Endothelial cell of umbilical vein (primary cell): ENCODE measurements around the gene GNB5. TPM values are rescaled to one million over a fixed set of nuclear protein-coding genes. Genes with fewer than 3 reads are reported as not detected.

Experiments used
- BruUV-seq: library from RNA; stranded (reverse); fragments of 400-500 nt; replicated peaks from 2 replicates; lab custom pipeline; 2021; lab: Mats Ljungman, UMichigan
- CTCF ChIA-PET: fragments of 300-600, 350-600 bp; sonication (Branson Sonifier 250); formaldehyde crosslinking; loops from one replicate; lab custom pipeline; 2021; ENCODE audit warnings: antibody characterized with exemption, inconsistent platforms; lab: Charles Lee
- POLR2A ChIA-PET: fragments of 300-600, 350-600 bp; sonication (Branson Sonifier 250); formaldehyde crosslinking; loops from one replicate; lab custom pipeline; 2021; ENCODE audit warnings: antibody characterized with exemption, inconsistent platforms; lab: Charles Lee
- DNase-seq: peaks from one replicate; pipeline ENCODE4 v3.0.0-alpha.2; 2011; ENCODE audit warnings: low read depth, low spot score
- FAIRE-seq: peaks from 2 replicates; lab custom pipeline; 2011; peaks lifted over from hg19 to GRCh38; lab: Jason Lieb, UNC
- H2AFZ ChIP-seq: 2 replicates; pipeline ENCODE4 v1.6.0; 2012; ENCODE audit warnings: low read depth, low read length, control low read depth, inconsistent platforms
- H3K27ac ChIP-seq: 2 replicates; pipeline ENCODE4 v1.5.1; 2011; ENCODE audit warnings: low read depth, mild to moderate bottlenecking, control low read depth, low read length, moderate library complexity; ENCODE audit not compliant: insufficient read depth
- H3K27me3 ChIP-seq, 2 experiments: 2 replicates each; pipeline versions ENCODE4 v1.6.0 to v1.6.1; 2011; ENCODE audit warnings: low read length in 2 of 2, mixed read lengths in 1 of 2; ENCODE audit not compliant: control insufficient read depth in 2 of 2, insufficient read depth in 2 of 2
- H3K36me3 ChIP-seq, 2 experiments: 2 replicates in 1 of 2; 3 replicates in 1 of 2; pipeline ENCODE4 v1.5.1; 2011; ENCODE audit warnings: low read length in 2 of 2, mild to moderate bottlenecking in 1 of 2, moderate library complexity in 1 of 2; ENCODE audit not compliant: control insufficient read depth in 2 of 2, insufficient read depth in 2 of 2; ENCODE audit errors: extremely low read depth in 1 of 2
- H3K4me1 ChIP-seq: 3 replicates; pipeline ENCODE4 v1.5.1; 2011; ENCODE audit warnings: mild to moderate bottlenecking, low read length; ENCODE audit not compliant: control insufficient read depth, insufficient read depth; ENCODE audit errors: extremely low read depth
- H3K4me2 ChIP-seq: 2 replicates; pipeline ENCODE4 v1.6.1; 2011; ENCODE audit warnings: low read length, control low read depth, mixed read lengths; ENCODE audit not compliant: insufficient read depth
- H3K4me3 ChIP-seq, 3 experiments: fragments of 200-600 bp in 1 of 3; sonication (generic), shearing (Covaris generic) in 1 of 3; replicated peaks in 1 of 3; 2 replicates each; pipeline ENCODE4 v1.5.1; 2011 to 2016; ENCODE audit warnings: control low read depth in 3 of 3, low read length in 3 of 3, mild to moderate bottlenecking in 2 of 3, inconsistent platforms in 1 of 3, low read depth in 1 of 3, moderate library complexity in 1 of 3; ENCODE audit not compliant: insufficient read depth in 1 of 3
- H3K79me2 ChIP-seq: 2 replicates; pipeline ENCODE4 v1.6.0; 2012; ENCODE audit warnings: low read length, inconsistent platforms; ENCODE audit not compliant: control insufficient read depth, insufficient read depth
- H3K9ac ChIP-seq: replicated peaks from 2 replicates; pipeline ENCODE3; 2011; ENCODE audit warnings: low read length, control low read depth; ENCODE audit not compliant: insufficient read depth; ENCODE audit errors: extremely low read depth
- H3K9me1 ChIP-seq: replicated peaks from 3 replicates; pipeline ENCODE4 v1.6.0; 2011; ENCODE audit warnings: mild to moderate bottlenecking, low read length; ENCODE audit not compliant: control insufficient read depth, insufficient read depth; ENCODE audit errors: extremely low read depth
- H3K9me3 ChIP-seq: replicated peaks from 2 replicates; pipeline ENCODE4 v1.5.1; 2012; ENCODE audit warnings: low read length, inconsistent platforms; ENCODE audit not compliant: control insufficient read depth, insufficient read depth
- H4K20me1 ChIP-seq: replicated peaks from 2 replicates; pipeline ENCODE3; 2011; ENCODE audit warnings: mild to moderate bottlenecking, low read length; ENCODE audit not compliant: control insufficient read depth, insufficient read depth; ENCODE audit errors: extremely low read depth
- EZH2 ChIP-seq: IDR thresholded peaks from 2 replicates; pipeline ENCODE4 v1.6.1; 2012; ENCODE audit warnings: borderline replicate concordance, low read depth, mild to moderate bottlenecking, moderate library complexity, low read length, inconsistent platforms; ENCODE audit not compliant: severe bottlenecking
- FOS ChIP-seq: IDR thresholded peaks from 2 replicates; pipeline ENCODE4 v1.6.1; 2011; ENCODE audit warnings: mild to moderate bottlenecking, low read length, moderate library complexity, borderline replicate concordance; ENCODE audit not compliant: insufficient read depth
- GATA2 ChIP-seq: IDR thresholded peaks from 2 replicates; pipeline ENCODE4 v1.7.0; 2011; ENCODE audit warnings: low read depth, mild to moderate bottlenecking, moderate library complexity, mixed read lengths, low read length; ENCODE audit not compliant: insufficient read length, insufficient read depth
- JUN ChIP-seq: IDR thresholded peaks from 2 replicates; pipeline ENCODE4 v1.6.1; 2011; ENCODE audit warnings: borderline replicate concordance, low read depth; ENCODE audit not compliant: insufficient read length, insufficient read depth
- MAX ChIP-seq: IDR thresholded peaks from 2 replicates; pipeline ENCODE4 v1.6.1; 2011; ENCODE audit not compliant: insufficient read depth, insufficient read length
- MYC ChIP-seq: IDR thresholded peaks from one replicate; pipeline ENCODE4 v1.6.1; 2011; ENCODE audit warnings: mild to moderate bottlenecking, low read depth, low read length
- POLR2A ChIP-seq: IDR thresholded peaks from 2 replicates; pipeline ENCODE4 v1.6.1; 2012; ENCODE audit warnings: low read depth, mild to moderate bottlenecking, control low read depth, low read length
- POLR2AphosphoS5 ChIP-seq: IDR thresholded peaks from 2 replicates; pipeline ENCODE4 v1.6.1; 2012; ENCODE audit warnings: low read depth, mild to moderate bottlenecking, control low read depth, low read length, moderate library complexity; ENCODE audit not compliant: insufficient read depth
- dilution Hi-C: fragments of 300-500 bp; cut with MboI; formaldehyde crosslinking; loops from one replicate; pipeline ENCODE4 v1.15.0; 2019; ENCODE audit warnings: low sequenced_read_pairs; ENCODE audit not compliant: extremely low pct_ligation_motif_present
- intact Hi-C: fragments of 100-400 bp; cut with micrococcal nuclease; formaldehyde crosslinking; loops from one replicate; pipeline ENCODE4 v1.10.0; 2022
- polyA plus RNA-seq, 4 experiments: library from polyadenylated mRNA; depleted of rRNA in 3 of 4; stranded (reverse) in 3 of 4; unstranded in 1 of 4; fragments of >200 nt; gene quantifications; 2 replicates each; pipeline versions ENCODE4 v1.2.1 to v1.2.3, GENCODE V29; 2011 to 2012; ENCODE audit warnings: missing spikeins in 1 of 4
- total RNA-seq: library from RNA; stranded (reverse); gene quantifications from 2 replicates; pipeline ENCODE4 v1.2.3, GENCODE V29; 2021
- TF ChIP-seq, protein P1 (sequence below), 2 donors: IDR thresholded peaks; 1 replicate in 1 of 2; 2 replicates in 1 of 2; pipeline ENCODE4 v1.5.1; 2011; ENCODE audit warnings: low read length in 2 of 2, mild to moderate bottlenecking in 2 of 2, moderate library complexity in 2 of 2, control low read depth in 1 of 2, inconsistent platforms in 1 of 2, low read depth in 1 of 2; ENCODE audit not compliant: insufficient read depth in 1 of 2; ENCODE audit errors: extremely low read depth in 1 of 2

GNB5 gene
- total and polyA plus RNA-seq, 2 donors (not counting 3 experiments of a cell fraction or from before 2014, with no cell fraction given), result 15.6 to 16.8 TPM

DNA sequence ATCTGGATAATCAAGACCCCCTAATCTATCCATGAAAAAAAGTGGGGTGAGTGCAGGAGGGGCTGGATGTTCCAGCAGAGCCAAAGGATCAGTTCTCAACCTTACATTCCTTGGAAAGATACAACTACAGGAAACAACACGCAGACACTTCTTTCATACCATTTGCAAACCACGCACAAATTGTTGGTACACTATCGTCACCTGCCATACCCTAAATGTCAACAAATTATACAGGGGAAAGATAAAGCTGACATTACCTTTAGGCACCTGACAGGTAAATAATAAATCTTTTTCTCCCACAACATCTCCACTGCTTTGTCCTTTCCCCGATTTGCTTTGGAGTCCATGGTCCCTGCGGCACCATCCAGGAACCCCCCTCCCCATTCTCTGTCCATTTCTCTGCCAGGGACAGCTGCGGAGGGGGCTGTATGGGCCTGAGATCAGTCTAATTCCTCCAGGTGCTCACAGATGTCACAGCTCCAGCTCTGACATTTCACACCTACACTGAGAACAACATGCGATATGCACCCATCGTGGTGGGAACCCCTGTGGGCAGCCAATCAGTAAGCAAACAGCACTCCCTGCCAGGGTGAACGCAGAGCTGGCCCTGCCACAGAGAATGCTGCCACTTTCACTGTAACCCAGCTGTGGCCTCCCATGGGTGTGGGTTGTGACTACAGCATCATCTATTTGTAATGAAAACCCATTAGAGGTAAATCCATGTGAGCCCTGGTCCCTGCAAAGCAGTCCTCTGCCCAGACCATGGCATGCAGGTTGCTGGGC is 41.0 kb downstream of the GNB5 start:
- dilution Hi-C loops, result no loop called here
- CTCF ChIA-PET, result interaction anchor here (0.8 to 1.1 kb wide), 2 partner anchors 58 to 71 kb away, joined by 3 read pairs; no protein-coding TSS in a partner anchor

More for the DNA sequence above, 41.0 kb downstream of the GNB5 start:
- Histone ChIP-seq H3K4me2 (no peak overlapping the region), H3K9ac (no peak overlapping the region), H3K36me3 (peaks cover 0 to 7% of the 10 kb centered on the region in 2 experiments), H3K4me3 (no peak overlapping the region), H3K9me1 (no peaks in the 10 kb centered on the region), H3K79me2 (no peaks in the 10 kb centered on the region), H3K27ac (no peak overlapping the region), H3K9me3 (no peaks in the 10 kb centered on the region), H4K20me1 (no peaks in the 10 kb centered on the region), H3K4me1 (no peaks in the 10 kb centered on the region), H2AFZ (no peak overlapping the region), H3K27me3 (no peaks in the 10 kb centered on the region)
- DNase-seq (no peak), FAIRE-seq (no peak)
- TF ChIP-seq GATA2 (no peak), EZH2 (no peak), POLR2AphosphoS5 (no peak), POLR2A (no peak), MAX (no peak), FOS (no peak), MYC (no peak), JUN (no peak)
- TF ChIP-seq, protein P1, sequence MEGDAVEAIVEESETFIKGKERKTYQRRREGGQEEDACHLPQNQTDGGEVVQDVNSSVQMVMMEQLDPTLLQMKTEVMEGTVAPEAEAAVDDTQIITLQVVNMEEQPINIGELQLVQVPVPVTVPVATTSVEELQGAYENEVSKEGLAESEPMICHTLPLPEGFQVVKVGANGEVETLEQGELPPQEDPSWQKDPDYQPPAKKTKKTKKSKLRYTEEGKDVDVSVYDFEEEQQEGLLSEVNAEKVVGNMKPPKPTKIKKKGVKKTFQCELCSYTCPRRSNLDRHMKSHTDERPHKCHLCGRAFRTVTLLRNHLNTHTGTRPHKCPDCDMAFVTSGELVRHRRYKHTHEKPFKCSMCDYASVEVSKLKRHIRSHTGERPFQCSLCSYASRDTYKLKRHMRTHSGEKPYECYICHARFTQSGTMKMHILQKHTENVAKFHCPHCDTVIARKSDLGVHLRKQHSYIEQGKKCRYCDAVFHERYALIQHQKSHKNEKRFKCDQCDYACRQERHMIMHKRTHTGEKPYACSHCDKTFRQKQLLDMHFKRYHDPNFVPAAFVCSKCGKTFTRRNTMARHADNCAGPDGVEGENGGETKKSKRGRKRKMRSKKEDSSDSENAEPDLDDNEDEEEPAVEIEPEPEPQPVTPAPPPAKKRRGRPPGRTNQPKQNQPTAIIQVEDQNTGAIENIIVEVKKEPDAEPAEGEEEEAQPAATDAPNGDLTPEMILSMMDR (IDR thresholded peaks at IDR 0.05; ENCODE audit: extremely low read depth in 1 of 2, insufficient read depth in 1 of 2, low read depth in 1 of 2, low read length in 2 of 2), result no peak
- no TSS peak for BruUV-seq
- intact Hi-C loops, result no loop called here
- POLR2A ChIA-PET, result no interaction called here
